GM23338 (cell line): Measurements from ENCODE around the gene C1R.

ENCODE experiments used
- CREB1 ChIP-seq: fragments of 250-450 bp; sonication (Bioruptor Pico); IDR thresholded peaks from 2 replicates; pipeline ENCODE4 v1.5.0; 2020; ENCODE audit warnings: low read depth, mild to moderate bottlenecking, moderate library complexity
- CTCF ChIP-seq, 2 experiments: fragments of 200-600 bp in 1 of 2; sonication (generic) in 1 of 2; conservative IDR thresholded peaks; 2 replicates each; pipeline versions ENCODE4 v1.5.1 to v1.6.1; 2016 to 2017; ENCODE audit warnings: antibody characterized with exemption in 2 of 2, low read depth in 2 of 2, mild to moderate bottlenecking in 2 of 2, moderate library complexity in 1 of 2
- EZH2 ChIP-seq: fragments of 200-600 bp; sonication (generic); IDR thresholded peaks from one replicate; pipeline ENCODE4 v1.8.0; 2017; ENCODE audit warnings: antibody characterized with exemption, mild to moderate bottlenecking, low read depth; ENCODE audit not compliant: unreplicated experiment
- EZH2phosphoT487 ChIP-seq: fragments of 200-600 bp; sonication (generic); IDR thresholded peaks from one replicate; pipeline ENCODE4 v1.8.1; 2018; ENCODE audit warnings: antibody characterized with exemption; ENCODE audit not compliant: unreplicated experiment
- JUNB ChIP-seq: IDR thresholded peaks from one replicate; pipeline ENCODE4 v1.6.1; 2016; ENCODE audit warnings: antibody characterized with exemption; ENCODE audit not compliant: unreplicated experiment
- NANOG ChIP-seq: IDR thresholded peaks from 2 replicates; pipeline ENCODE4 v1.6.1; 2016; ENCODE audit warnings: antibody characterized with exemption, borderline replicate concordance
- POLR2AphosphoS5 ChIP-seq: IDR thresholded peaks from 2 replicates; pipeline ENCODE4 v1.6.1; 2016; ENCODE audit warnings: antibody characterized with exemption, low read depth
- REST ChIP-seq: IDR thresholded peaks from one replicate; pipeline ENCODE4 v1.6.1; 2018; ENCODE audit warnings: antibody characterized with exemption; ENCODE audit not compliant: unreplicated experiment
- STAT1 ChIP-seq: IDR thresholded peaks from one replicate; pipeline ENCODE4 v1.6.1; 2016; ENCODE audit warnings: antibody characterized with exemption; ENCODE audit not compliant: unreplicated experiment
- ZNF462 ChIP-seq: fragments of 250-450 bp; sonication (Bioruptor Pico); IDR thresholded peaks from 2 replicates; pipeline ENCODE4 v1.5.0; 2020; ENCODE audit warnings: mild to moderate bottlenecking, moderate library complexity

GRCh38 chr12:7069386-7069785 lies 22.9 kb downstream of the C1R start:
- TF ChIP-seq CTCF (conservative IDR thresholded peaks at IDR 0.05; ENCODE audit: low read depth in 2 of 2): no peak
- no peak for TF ChIP-seq POLR2AphosphoS5
- no peak for TF ChIP-seq JUNB
- TF ChIP-seq EZH2: no peak
- no peak for TF ChIP-seq ZNF462 (CRISPR knock-in tag)
- TF ChIP-seq EZH2phosphoT487: no peak
- no peak for TF ChIP-seq REST
- TF ChIP-seq CREB1 (CRISPR knock-in tag): no peak
- no peak for TF ChIP-seq NANOG
- no peak for TF ChIP-seq STAT1
